SKM-1 (cell line): ENCODE results near the gene ZCCHC7.

ENCODE experiments used
- DNase-seq: peaks from one replicate; lab custom pipeline; 2025; ENCODE audit not compliant: unreplicated experiment; lab: John Stamatoyannopoulos, UW

ZCCHC7 gene

DNA sequence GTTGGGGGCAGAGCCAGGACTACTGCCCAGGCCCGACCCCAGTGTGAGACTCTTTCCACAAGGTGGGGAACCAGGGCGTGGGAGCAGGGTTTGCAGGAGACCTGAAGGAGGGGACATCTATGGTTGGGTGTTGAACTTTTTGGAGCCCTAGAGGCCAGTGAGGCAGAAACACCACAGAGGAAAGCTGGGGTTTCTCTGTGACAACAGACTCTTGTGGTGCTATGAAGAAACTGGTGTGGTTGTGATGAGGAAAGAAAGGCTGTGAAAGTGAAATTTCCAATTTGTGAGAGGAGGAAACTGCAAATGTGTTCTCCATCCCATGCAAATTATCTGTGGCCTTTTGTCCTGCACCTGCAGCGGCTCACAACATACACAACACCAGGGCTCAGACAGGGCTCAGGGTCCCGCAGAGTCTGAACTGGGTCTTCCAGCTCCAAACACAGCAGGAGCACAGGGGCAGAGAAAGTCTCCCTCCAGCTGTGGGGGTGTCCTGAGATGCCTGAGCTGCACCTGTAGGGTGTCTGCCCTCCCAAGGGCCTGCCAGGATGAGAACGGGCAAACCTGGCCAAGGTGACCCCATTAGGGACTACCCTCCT, 250.7 kb downstream of the ZCCHC7 start:
- DNase-seq = no peak

DNA sequence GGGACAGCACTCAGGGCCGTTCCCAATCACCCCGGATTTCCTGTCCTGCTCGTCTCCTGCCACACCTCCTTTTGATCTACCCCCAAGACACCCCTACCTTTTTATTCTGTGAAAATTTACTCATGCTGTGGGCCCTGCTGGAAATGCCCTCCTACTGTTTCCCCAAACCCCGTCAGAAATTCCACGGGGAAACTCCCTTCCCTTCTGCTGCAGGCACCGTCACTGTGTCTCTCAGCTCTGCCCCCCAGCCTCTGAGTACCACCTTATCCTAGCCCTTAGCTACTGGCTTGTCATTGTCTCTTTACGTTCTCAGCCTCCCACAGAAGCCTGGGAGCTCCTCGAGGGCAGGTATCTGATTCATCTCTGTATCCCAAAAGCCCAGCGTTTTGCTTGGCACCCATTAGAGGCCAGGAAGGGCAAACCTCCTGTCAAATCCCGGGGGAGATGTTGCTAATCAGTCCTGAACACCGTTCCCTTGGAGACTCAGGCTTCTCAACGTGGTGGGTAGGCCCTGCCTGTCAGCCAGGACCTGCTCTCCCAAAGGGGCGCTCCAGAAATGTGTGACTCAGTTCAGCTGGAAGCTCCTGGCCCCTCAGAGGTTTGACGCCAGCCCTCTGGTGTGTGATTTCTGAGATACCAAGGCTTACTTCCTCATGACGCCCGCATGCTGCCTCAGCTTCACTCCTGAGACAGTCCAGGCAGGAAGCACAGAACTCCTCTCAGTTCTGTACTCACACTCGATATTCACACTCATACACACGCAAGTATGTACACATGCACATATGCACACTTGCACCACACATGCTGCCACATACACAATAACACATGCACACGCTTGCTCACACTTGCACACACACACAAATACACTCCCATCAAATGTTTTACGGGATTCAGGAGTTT, 251.4 kb downstream of the ZCCHC7 start:
- DNase-seq = no peak

DNA sequence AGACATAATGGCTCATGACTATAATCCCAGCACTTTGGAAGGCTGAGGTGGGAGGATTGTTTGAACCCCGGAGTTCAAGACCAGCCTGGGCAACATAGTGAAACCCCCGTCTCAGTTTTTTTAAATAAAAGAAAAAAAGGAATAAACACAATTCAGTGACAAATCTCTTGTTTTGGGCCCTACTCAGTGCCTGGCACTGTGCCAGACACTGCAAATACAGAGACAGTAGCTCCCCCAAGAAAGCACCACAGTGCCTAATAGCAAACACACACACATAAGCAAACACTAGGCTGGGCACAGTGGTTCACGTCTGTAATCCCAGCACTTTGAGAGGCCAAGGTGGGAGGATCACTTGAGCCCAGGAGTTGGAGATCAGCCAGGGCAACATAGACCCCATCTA, 252.5 kb downstream of the ZCCHC7 start:
- DNase-seq = no peak

DNA sequence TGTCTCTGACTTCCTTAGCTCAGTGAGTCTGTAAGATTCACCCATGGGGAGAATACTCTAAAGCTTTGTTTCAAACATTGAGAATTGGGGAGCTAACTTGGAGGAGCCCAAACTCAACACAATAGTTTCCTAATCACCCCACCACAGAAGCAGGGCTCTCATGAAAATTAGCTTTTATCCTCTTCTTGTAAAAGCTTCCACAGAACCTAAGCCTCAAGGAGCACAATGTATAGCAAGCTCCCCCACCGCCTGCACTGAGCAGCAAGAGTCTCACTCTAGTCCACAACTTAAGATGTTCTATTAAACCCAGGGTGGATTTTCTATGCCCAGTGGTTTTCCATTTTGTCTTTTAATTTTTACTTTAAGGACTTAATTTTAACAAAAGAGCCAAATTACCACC, 253.2 kb downstream of the ZCCHC7 start:
- DNase-seq = no peak

DNA sequence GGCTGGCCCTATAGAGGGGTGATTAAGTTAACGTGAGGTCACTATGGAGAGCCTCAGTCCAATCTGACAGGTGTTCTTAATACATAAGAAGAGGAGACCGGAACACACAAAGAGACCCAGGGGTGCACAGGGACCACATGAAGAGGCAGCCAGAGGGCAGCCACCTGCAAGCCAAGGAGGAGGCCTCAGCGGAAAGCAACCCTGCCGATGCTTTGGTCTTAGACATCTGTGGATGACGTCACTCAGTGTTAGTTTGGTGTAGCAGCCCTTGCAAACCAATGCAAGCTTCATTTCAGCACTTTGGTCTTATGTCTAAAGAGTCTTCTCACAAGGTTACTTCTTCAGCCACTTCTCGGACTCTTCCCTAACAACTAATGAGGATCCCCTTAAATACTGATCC, 254.5 kb downstream of the ZCCHC7 start:
- DNase-seq = no peak

DNA sequence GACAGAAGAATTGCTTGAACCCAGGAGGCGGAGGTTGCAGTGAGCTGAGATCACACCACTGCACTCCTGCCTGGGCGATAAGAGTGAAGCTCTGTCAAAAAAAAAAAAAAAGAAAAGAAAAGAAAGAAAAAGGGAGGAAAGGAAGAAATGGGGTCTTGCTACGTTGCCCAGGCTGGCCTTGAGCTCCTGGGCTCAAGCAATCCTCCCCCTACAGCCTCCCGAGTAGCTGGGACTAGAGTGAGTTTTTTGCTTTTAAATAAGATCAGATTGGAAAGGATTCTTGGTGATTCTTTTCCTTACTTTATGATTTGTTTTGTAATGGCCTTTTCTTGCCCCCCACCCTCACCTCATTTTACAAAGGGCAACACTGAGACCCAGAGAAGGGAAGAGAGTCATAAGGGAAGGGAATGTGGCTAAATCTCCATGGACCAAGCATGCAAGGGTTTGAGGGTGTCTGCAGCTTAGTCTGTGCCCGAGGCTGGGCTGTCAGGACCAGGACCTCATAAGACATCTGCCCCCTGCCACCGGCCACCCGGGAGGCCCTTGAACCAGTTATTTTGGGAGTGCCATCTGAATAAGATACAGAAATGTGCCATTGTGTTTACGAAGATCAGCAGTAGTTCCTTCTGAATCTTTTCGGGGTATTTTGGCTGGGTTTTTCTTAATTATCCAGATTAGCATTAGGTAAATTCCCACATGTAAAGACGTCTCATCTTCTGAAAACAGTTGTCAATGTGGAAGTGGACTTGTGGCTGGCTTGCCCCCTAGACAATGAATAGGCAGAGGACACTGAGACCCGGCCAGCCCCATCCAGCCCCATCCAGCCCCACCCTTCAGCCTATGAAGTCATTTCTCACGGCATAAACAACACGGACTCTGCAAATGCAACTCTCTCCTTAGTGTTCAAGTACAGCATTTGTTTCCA, 257.6 kb downstream of the ZCCHC7 start:
- no peak for DNase-seq

DNA sequence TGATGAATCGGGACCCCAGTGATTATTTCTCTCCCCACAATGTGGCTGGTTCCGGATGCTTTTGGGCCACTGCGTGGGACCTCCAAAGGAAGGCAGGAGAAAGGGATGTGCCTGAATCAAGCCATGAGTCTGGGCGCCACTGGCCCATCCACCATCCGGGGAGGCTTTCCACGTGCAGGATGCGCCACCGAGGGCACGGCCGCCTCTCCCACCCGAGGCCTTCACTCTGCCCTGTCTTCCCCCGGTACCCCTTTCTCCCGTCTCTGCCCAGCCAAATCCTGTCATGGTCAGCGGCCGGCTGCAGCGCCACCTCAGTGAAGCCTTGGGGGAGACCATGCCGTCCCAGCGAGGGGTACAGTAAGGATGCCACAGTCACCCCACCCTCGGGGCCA, 258.2 kb downstream of the ZCCHC7 start:
- DNase-seq = no peak

DNA sequence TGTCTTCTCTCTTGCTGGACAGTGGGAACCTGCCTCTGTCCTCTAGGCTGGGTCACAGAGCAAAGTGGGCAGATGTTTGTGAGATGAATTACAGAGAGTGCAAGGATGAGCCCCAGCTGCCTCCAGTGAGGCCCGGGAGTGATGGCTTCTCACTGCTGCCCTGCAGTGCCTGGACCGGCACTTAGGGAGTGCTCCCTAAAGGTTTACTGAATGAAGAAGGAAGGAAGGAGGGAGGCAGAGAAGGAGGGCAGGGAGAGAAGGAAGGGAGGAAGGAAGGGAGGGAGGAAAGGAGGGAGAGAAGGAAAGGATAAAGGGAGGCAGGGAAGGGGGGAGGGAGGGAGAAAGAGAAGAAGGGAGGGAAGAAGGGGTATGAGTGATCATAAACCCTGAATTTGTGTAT, 259.5 kb downstream of the ZCCHC7 start:
- no peak for DNase-seq

DNA sequence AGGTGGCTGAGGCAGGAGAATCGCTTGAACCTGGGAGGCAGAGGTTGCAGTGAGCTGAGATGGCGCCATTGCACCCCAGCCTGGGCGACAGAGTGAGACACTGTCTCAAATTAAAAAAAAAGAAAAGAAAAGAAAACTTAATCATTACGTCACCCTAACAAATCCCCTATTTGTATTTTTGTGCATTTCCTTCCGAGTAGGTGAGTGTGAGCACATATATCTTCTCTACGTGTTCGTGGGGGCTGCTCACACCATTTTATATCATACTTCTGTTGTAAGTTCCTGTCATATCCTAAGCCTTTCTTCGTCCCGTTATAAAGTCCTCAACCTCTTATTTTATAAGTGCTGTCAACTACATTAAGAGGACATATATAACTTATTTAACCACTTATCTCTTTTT, 260.2 kb downstream of the ZCCHC7 start:
- DNase-seq = no peak

DNA sequence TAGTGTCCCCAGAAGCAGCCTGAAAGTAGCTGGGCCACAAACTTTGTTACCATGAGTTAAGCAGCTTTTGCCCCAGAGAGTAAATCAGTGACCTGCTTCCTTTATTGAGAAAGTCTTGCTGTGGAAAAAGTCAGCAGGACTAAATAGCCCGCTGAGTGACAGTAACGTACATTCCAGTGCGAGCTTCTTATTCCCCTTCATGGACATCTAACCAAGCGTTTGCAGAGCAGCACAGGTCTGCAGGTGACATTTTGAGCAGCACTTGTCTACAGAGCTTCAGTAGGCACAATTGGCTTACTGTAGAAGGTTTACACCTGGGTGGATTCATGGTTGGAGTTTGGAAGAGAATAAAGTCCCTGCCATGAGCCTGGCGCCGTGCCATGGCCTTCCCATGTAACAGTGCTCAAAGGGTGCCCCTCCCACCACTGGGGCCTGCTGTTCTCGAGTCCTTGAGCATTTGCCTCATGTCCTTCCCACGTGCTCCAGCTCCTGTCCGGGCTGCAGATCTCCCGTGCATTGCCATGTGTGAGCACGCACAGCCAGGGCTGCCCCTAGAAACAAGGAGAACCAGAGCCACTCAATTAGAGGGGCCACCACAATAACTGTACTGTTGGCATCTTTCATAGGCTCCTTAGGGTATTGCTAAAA, 260.8 kb downstream of the ZCCHC7 start:
- DNase-seq = no peak

DNA sequence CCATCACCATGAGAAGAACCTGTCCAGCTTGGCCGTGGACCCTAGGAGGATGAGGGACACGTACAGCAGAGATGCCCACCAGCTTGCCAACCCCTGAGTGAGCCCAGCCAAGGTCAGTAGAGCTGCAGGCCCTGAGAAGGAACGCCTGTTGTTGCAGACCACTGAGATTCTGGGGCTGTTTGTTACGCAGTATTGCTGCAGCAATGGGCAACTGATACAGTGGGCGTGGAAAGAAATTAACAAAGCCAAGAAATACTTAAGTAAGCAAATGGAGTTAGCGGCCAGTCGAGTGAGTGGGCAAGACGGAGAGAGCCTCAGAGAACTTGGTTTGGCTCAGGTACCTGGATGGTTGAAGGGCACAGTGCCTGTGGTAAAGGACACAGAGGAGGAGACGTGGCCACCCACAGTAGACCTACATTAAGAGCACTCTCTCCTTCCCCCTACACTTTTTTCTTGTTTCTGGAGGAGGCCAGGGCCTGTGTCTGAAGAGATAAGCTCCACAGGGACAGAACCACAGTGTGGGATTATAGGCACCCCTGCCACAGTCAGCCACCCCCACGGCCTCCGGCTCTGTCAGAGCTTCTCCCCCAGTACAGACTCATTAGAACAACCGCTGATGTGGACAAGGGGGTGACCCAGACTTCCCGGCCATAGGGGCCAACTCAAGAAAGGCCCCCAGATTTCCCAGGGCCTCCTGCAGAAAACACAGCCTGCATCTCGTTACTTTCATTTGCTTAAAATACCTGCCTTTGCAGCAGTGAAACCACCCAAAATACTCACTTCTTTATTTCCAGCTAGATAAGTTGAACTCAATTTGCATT, 262.0 kb downstream of the ZCCHC7 start:
- no peak for DNase-seq

DNA sequence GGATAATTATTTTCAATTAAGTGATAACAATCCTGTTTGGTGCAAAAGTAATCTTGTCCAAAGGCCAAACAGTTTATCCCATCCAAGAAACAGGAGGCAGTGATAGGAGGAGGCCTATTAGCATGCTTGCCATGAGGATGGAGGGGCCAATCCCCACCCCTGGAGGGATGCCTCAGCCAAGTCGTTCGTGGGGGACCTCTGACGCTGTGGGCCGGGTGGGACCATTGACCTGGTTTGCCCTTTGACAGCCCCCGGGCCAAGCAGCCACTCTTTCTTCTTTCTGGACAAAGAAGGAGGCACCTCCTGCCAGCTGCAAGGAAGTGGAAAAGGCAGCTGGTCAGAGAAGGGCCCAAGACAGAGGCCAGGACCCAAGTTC, 262.6 kb downstream of the ZCCHC7 start:
- DNase-seq = no peak

DNA sequence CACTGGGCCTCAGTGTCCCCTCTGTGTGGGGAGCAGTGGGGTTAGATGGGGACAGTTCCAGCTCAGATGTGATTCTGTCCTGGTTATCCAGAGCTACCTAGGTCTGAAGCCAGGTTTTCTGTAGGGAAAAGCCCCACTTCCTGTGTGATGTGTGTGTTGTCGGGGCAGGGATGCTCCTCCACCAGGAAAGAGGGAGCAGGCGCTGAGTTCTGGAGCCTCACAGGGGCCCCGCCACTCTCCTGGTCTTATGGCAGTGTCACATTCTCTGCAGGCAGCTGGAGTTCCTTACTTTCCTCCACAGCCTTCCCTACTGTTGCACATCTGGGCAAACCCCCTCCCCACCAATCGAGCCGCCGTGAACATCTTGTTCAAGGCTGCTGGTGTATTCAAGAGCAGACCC, 263.0 kb downstream of the ZCCHC7 start:
- DNase-seq = no peak

DNA sequence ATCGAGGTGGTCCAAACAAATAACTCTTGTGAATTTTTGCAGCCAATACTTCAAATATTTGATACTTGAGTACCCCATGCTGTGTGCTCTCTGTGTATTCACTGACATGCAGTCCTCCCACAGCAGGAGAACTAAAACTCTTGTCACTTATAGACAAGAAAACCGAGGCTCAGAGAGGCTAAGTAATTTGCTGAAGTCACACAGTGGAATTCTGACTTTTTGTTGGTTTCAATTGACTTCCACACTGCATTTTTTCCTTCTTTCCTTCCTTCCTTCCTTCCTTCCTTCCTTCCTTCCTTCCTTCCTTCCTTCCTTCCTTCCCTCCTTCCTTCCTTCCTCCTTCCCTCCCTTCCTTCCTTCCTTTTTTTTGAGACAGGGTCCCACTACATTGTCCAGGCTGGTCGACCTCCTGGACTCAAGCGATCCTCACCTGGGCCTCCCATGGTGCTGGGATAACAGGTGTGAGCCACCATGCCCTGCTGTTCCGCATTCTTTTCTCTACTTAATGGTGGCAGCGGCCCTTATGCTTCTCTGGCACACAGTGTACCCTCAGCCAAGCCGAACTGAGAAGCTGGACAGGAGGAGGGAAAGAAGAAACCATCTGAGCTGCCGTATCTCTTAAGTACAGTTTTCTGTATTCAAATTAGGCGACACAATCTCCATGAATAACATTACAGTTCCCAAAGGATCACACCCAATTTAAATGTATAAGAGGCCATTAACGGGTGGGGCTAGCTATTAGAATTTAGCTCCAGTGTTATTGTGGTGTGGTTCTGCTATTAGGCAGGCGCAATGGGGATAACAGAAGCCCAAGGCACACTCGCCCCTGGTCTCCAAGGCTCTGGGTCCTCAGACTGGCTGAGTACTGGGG, 263.7 kb downstream of the ZCCHC7 start:
- DNase-seq = no peak

DNA sequence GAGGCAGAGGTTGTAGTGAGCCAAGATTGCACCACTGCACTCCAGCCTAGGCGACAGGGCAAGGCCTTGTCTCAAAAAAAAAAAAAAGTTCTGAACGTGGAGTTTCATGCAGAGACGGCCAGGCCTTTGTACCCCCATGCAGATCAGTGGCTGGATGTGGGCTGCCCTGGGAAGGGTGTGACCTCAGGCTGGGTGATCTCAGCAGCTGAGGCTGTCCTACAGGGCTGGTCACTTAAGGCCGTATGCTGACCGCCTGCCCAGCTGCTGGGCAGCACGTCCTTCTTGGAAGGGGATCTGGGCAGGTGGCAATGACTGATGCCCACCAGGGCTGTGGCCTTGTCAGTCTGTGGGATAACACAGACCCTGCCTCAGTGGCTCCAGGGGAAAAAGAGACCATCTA, 264.9 kb downstream of the ZCCHC7 start:
- no peak for DNase-seq

DNA sequence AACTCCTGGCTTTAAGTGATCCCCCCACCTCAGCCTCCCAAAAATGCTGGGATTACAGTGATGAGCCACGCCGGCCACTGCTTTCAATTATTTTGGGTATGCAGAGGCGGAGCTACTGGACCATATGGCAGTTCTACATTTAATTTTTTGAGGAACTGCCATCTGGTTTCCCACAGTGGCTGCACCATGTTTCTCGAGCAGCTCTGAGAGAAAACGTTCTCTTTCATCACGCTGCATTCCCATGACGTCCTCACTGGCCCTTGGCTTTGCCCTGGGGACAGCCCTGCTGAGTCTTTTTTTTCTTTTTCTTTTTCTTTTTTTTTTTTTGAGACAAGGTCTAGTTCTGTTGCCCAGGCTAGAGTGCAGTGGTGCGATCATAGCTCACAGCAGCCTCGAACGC, 266.6 kb downstream of the ZCCHC7 start:
- DNase-seq = no peak

DNA sequence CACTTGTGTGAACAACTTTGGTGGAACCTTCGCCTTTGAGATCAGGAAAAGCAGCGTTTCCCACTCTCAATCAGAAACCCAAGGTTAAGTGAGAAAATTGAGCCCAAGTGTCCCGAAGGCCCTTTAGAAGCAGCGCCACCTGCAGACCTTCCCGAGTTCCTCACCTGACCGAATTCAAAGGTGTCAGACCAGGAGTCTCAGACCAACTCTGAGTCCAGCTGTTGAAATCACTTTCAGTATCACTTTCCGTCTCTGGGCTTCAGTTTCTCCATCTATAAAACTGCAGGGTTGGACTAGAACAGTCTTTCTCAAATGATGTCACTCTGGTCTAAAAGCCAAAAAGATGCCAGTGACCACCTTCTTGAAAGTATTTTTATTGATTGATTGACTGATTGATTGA, 270.4 kb downstream of the ZCCHC7 start:
- DNase-seq = no peak

DNA sequence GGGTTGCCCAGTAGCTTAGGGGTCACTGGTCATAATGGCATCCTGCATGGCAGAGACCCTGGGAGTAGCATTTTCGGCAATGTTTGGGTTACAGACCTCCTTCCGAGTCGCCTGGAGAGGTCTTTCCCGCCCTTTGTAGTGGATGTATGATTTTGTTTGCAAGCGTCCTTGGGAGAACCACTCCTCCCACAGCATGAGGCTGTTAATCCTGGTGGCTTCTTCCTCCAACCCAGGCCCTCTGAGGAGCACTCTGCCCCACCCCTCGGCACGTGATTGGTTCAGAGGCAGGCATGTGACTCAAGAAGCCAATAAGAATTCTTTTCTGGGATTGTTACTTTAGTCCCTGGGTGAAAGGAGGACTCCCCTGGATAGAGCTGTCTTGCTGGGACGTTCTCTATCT, 271.9 kb downstream of the ZCCHC7 start:
- DNase-seq = no peak

DNA sequence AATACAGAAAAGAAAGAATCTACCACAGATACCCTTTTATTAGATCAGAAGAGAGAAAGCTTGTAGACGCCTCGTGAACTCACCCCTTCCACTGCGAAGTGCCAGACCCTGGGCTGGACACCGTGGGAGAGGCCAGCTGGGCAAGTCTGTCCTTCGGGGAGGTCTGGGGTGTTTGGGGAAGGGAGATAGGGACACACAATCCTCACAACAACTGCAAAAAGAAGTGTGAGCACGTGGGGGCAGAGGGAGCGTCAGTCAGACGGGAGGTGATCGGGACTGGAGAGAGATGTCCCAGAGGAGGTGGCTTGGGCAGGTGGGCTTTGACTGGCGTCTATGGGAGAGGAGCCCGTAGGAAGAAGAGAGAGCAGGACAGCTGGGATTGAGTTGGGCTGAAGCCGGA, 274.9 kb downstream of the ZCCHC7 start:
- no peak for DNase-seq
